Osteoblast (primary cell): ENCODE results near the gene CYP4F8. TPM values are rescaled to one million over a fixed set of nuclear protein-coding genes. Genes with fewer than 3 reads are reported as not detected.

Experiments
- DNase-seq: peaks from one replicate; pipeline ENCODE4 v3.0.0; 2011; ENCODE audit warnings: low spot score, mixed read lengths; ENCODE audit not compliant: insufficient read length; ENCODE audit errors: missing footprints
- H2AFZ ChIP-seq: 2 replicates; pipeline ENCODE4 v1.6.0; 2011; ENCODE audit warnings: mild to moderate bottlenecking, low read length
- H3K27ac ChIP-seq: 2 replicates; pipeline ENCODE4 v1.5.1; 2011; ENCODE audit warnings: mild to moderate bottlenecking, low read depth, low read length, moderate library complexity
- H3K27me3 ChIP-seq: 2 replicates; pipeline ENCODE4 v1.6.0; 2012; ENCODE audit warnings: mild to moderate bottlenecking, control low read depth, inconsistent platforms, low read length, moderate library complexity; ENCODE audit not compliant: insufficient read depth
- H3K36me3 ChIP-seq: 2 replicates; pipeline ENCODE4 v1.5.1; 2011; ENCODE audit warnings: mild to moderate bottlenecking, low read length, control low read depth, moderate library complexity; ENCODE audit not compliant: insufficient read depth
- H3K4me1 ChIP-seq: 2 replicates; pipeline ENCODE4 v1.5.1; 2011; ENCODE audit warnings: mild to moderate bottlenecking, low read length, control low read depth, moderate library complexity; ENCODE audit not compliant: insufficient read depth
- H3K4me2 ChIP-seq: 2 replicates; pipeline ENCODE4 v1.6.0; 2011; ENCODE audit warnings: mild to moderate bottlenecking, low read length; ENCODE audit not compliant: insufficient read depth
- H3K4me3 ChIP-seq: fragments of 200-600 bp; sonication (generic); 3 replicates; pipeline ENCODE4 v1.5.1; 2012; ENCODE audit warnings: mild to moderate bottlenecking, low read length, inconsistent platforms; ENCODE audit not compliant: insufficient read depth
- H3K79me2 ChIP-seq: 2 replicates; pipeline ENCODE4 v1.6.0; 2012; ENCODE audit warnings: mild to moderate bottlenecking, low read length, control low read depth, inconsistent platforms; ENCODE audit not compliant: insufficient read depth
- H3K9me3 ChIP-seq: 2 replicates; pipeline ENCODE4 v1.5.1; 2011; ENCODE audit warnings: low read depth, low read length, control low read depth
- H4K20me1 ChIP-seq: 2 replicates; pipeline ENCODE4 v1.6.0; 2012; ENCODE audit warnings: mild to moderate bottlenecking, low read length, control low read depth; ENCODE audit not compliant: insufficient read depth
- CTCF ChIP-seq: IDR thresholded peaks from 2 replicates; pipeline ENCODE4 v1.5.1; 2011; ENCODE audit warnings: mild to moderate bottlenecking, low read depth, low read length, moderate library complexity; ENCODE audit errors: extremely low read depth
- total RNA-seq: library from RNA; depleted of rRNA; stranded (reverse); fragments of >200 nt; gene quantifications from 2 replicates; pipeline ENCODE4 v1.2.3, GENCODE V29; 2012

The CYP4F8 gene
- total RNA-seq, 1 donor = not detected

- H2AFZ ChIP-seq = no peak overlapping the region
- no peak for DNase-seq
- H3K27me3 ChIP-seq = no peaks in the 10 kb centered on the region
- H3K79me2 ChIP-seq = no peaks in the 10 kb centered on the region
- no peaks in the 10 kb centered on the region for H4K20me1 ChIP-seq
- H3K4me1 ChIP-seq = no peaks in the 10 kb centered on the region
- no peaks in the 10 kb centered on the region for H3K9me3 ChIP-seq
- no peak for TF ChIP-seq CTCF
- H3K4me2 ChIP-seq = no peak overlapping the region
- no peak overlapping the region for H3K4me3 ChIP-seq
- no peaks in the 10 kb centered on the region for H3K36me3 ChIP-seq
- H3K27ac ChIP-seq = no peak overlapping the region
These were observed 41.4 kb downstream of the CYP4F8 start for GRCh38 chr19:15656467-15656866.

DNA sequence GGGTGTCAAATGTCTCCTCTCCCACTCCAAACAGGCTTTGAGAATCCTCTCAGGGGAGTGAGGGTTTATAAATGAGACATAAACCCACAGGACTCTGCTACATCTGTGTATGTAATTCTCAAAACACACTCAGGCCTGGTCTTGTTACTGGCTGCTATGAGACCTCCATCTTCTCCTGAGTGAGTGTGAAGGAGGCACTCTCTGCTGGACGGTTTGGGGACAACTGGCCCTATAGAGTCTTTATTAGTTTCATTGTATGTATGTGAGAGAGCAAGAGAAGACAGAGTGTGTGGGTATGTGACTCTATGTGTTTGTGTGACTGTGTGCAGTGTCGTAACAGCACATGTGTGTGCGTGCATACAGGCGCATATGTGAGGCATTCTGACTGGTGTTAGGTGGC is 48.2 kb downstream of the CYP4F8 start:
- Histone ChIP-seq H4K20me1 (no peaks in the 10 kb centered on the region), H3K4me3 (no peak overlapping the region), H3K9me3 (no peaks in the 10 kb centered on the region), H3K79me2 (no peaks in the 10 kb centered on the region), H3K4me2 (no peak overlapping the region), H3K4me1 (no peaks in the 10 kb centered on the region), H3K27me3 (no peaks in the 10 kb centered on the region), H3K36me3 (no peaks in the 10 kb centered on the region), H2AFZ (no peak overlapping the region), H3K27ac (no peak overlapping the region)
- no peak for TF ChIP-seq CTCF
- no peak for DNase-seq

DNA sequence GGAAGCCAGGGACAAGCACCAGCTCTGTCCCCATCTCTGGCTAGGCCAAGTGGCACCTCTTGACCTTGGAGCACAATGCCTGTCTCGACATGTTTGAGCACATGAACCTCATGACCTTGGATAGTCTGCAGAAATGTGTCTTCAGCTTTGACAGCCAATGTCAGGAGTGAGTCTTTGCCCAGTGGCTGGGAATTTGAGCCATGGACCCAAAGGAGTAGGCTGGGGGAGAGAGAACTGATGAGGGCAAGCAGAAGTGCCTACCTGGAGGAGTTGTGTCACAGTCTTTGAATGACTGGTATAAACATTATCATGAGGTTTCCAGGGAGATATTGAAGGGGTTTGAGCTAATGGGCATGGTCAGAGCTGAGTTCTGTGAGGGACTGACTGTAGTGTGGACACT is 51.2 kb downstream of the CYP4F8 start:
- Histone ChIP-seq H2AFZ (no peak overlapping the region), H3K4me1 (no peaks in the 10 kb centered on the region), H3K9me3 (no peaks in the 10 kb centered on the region), H3K4me3 (no peak overlapping the region), H3K27me3 (no peaks in the 10 kb centered on the region), H3K79me2 (no peaks in the 10 kb centered on the region), H3K27ac (no peak overlapping the region), H3K36me3 (no peaks in the 10 kb centered on the region), H4K20me1 (no peaks in the 10 kb centered on the region), H3K4me2 (no peak overlapping the region)
- DNase-seq = no peak
- no peak for TF ChIP-seq CTCF

DNA sequence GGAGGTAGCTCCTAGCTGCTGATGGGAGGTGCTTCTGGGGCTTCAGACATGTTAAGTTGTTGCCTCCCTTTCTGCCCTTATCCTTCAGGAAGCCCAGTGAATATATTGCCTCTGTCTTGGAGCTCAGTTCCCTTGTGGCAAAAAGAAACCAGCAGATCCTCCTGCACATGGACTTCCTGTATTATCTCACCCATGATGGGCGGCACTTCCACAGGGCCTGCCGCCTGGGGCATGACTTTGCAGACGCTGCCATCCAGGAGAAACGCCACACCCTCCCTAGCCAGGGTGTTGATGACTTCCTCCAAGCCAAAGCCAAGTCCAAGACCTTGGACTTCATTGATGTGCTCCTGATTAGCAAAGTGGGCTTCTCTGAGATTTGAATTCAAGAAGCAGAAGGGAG is 51.9 kb downstream of the CYP4F8 start:
- no peaks in the 10 kb centered on the region for H3K9me3 ChIP-seq
- H3K4me3 ChIP-seq = no peak overlapping the region
- no peaks in the 10 kb centered on the region for H4K20me1 ChIP-seq
- no peaks in the 10 kb centered on the region for H3K4me1 ChIP-seq
- H3K27ac ChIP-seq = no peak overlapping the region
- no peaks in the 10 kb centered on the region for H3K36me3 ChIP-seq
- TF ChIP-seq CTCF = no peak
- H3K4me2 ChIP-seq = no peak overlapping the region
- H3K27me3 ChIP-seq = no peaks in the 10 kb centered on the region
- no peaks in the 10 kb centered on the region for H3K79me2 ChIP-seq
- H2AFZ ChIP-seq = no peak overlapping the region
- DNase-seq = no peak
